Astrocyte (in vitro differentiated cells and primary cell): ENCODE results near the gene KCNN3. TPM values are rescaled to one million over a fixed set of nuclear protein-coding genes. Genes with fewer than 3 reads are reported as not detected.

Experiments used
- DNase-seq: peaks from one replicate; pipeline ENCODE4 v3.0.0-alpha.2; 2010; ENCODE audit warnings: low read depth
- FAIRE-seq: peaks from 2 replicates; lab custom pipeline; 2011; peaks lifted over from hg19 to GRCh38; lab: Jason Lieb, UNC
- H2AFZ ChIP-seq: 2 replicates; pipeline ENCODE4 v1.6.0; 2012; ENCODE audit warnings: low read depth, low read length, inconsistent platforms
- H3K27ac ChIP-seq: 2 replicates; pipeline ENCODE4 v1.5.1; 2011; ENCODE audit warnings: low read depth, low read length, inconsistent platforms
- H3K27me3 ChIP-seq: 2 replicates; pipeline ENCODE4 v1.6.0; 2011; ENCODE audit warnings: low read length, inconsistent platforms; ENCODE audit not compliant: insufficient read depth
- H3K36me3 ChIP-seq: 2 replicates; pipeline ENCODE4 v1.5.1; 2011; ENCODE audit warnings: low read length, inconsistent platforms; ENCODE audit not compliant: insufficient read depth
- H3K4me1 ChIP-seq: 2 replicates; pipeline ENCODE4 v1.5.1; 2011; ENCODE audit warnings: low read length, inconsistent platforms; ENCODE audit not compliant: insufficient read depth
- H3K4me2 ChIP-seq: 2 replicates; pipeline ENCODE4 v1.6.0; 2012; ENCODE audit warnings: low read length, inconsistent platforms
- H3K4me3 ChIP-seq: 2 replicates; pipeline ENCODE4 v1.5.1; 2011; ENCODE audit warnings: low read depth, mild to moderate bottlenecking, low read length, inconsistent platforms; ENCODE audit not compliant: insufficient read depth
- H3K79me2 ChIP-seq: 2 replicates; pipeline ENCODE4 v1.6.0; 2012; ENCODE audit warnings: mild to moderate bottlenecking, low read length, inconsistent platforms; ENCODE audit not compliant: insufficient read depth
- H3K9ac ChIP-seq: 2 replicates; pipeline ENCODE4 v1.6.0; 2012; ENCODE audit warnings: mild to moderate bottlenecking, low read length, inconsistent platforms
- H3K9me3 ChIP-seq: 2 replicates; pipeline ENCODE4 v1.5.1; 2012; ENCODE audit warnings: low read depth, mild to moderate bottlenecking, low read length, inconsistent platforms; ENCODE audit not compliant: insufficient read depth
- H4K20me1 ChIP-seq: 2 replicates; pipeline ENCODE4 v1.6.0; 2012; ENCODE audit warnings: low read length, inconsistent platforms; ENCODE audit not compliant: insufficient read depth
- H3K27ac Mint-ChIP-seq: one replicate; pipeline ENCODE4 v1.8.0; 2021; ENCODE audit warnings: mild to moderate bottlenecking, mixed read lengths; ENCODE audit not compliant: unreplicated experiment
- H3K27me3 Mint-ChIP-seq: one replicate; pipeline ENCODE4 v1.8.0; 2021; ENCODE audit warnings: low read depth, mixed read lengths; ENCODE audit not compliant: unreplicated experiment
- H3K36me3 Mint-ChIP-seq: one replicate; pipeline ENCODE4 v1.8.0; 2021; ENCODE audit warnings: low read depth, mixed read lengths; ENCODE audit not compliant: unreplicated experiment
- H3K4me1 Mint-ChIP-seq: one replicate; pipeline ENCODE4 v1.8.0; 2021; ENCODE audit warnings: low read depth, mixed read lengths; ENCODE audit not compliant: unreplicated experiment
- H3K4me3 Mint-ChIP-seq: one replicate; pipeline ENCODE4 v1.8.0; 2021; ENCODE audit warnings: mild to moderate bottlenecking, moderate library complexity, mixed read lengths; ENCODE audit not compliant: unreplicated experiment
- H3K9me3 Mint-ChIP-seq: one replicate; pipeline ENCODE4 v1.8.0; 2021; ENCODE audit warnings: mild to moderate bottlenecking, mixed read lengths; ENCODE audit not compliant: unreplicated experiment
- EZH2 ChIP-seq: IDR thresholded peaks from 2 replicates; pipeline ENCODE4 v1.6.1; 2012; ENCODE audit warnings: mild to moderate bottlenecking, low read length, inconsistent platforms; ENCODE audit not compliant: insufficient read depth
- total RNA-seq: library from RNA; stranded (reverse); gene quantifications from 2 replicates; pipeline ENCODE4 v1.2.1, GENCODE V29; 2021
- TF ChIP-seq, protein P1 (sequence below): IDR thresholded peaks from 2 replicates; pipeline ENCODE4 v1.5.1; 2011; ENCODE audit warnings: low read depth, mild to moderate bottlenecking, inconsistent platforms, low read length, moderate library complexity; ENCODE audit not compliant: insufficient read depth

Gene KCNN3
- total RNA-seq, 1 donor from 2014 or later: 0.66 TPM

GRCh38 chr1:154835531-154836324, 34.4 kb downstream of the KCNN3 start:
- H3K27me3 Mint-ChIP-seq: peaks cover 56% of the 10 kb centered on the region
- H3K4me3 Mint-ChIP-seq: no peak overlapping the region

DNA sequence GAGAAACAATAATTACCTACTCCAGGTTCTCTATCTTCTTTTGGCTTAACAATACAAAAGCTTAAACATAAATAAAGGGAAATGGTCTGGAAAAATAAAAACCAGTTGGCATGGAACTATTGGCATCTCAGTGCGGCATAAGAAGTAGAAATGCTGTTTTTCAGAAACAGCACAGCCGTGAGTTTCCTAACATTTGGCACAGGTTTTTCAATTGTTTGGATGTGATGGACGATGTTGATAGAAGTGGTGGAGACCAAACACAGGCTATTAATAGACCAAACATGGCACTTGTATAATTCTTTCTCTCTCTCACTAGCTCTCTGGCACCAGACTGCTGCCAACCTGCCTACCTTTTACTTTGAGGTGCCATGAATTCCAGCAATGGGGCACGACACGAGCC, 36.2 kb downstream of the KCNN3 start:
- H3K9me3 ChIP-seq: no peaks in the 10 kb centered on the region
- H3K27ac ChIP-seq: no peak overlapping the region
- H3K27me3 ChIP-seq: no peaks in the 10 kb centered on the region
- H3K4me3 ChIP-seq: no peak overlapping the region
- no peak for FAIRE-seq
- H3K4me2 ChIP-seq: no peak overlapping the region
- TF ChIP-seq, protein P1, sequence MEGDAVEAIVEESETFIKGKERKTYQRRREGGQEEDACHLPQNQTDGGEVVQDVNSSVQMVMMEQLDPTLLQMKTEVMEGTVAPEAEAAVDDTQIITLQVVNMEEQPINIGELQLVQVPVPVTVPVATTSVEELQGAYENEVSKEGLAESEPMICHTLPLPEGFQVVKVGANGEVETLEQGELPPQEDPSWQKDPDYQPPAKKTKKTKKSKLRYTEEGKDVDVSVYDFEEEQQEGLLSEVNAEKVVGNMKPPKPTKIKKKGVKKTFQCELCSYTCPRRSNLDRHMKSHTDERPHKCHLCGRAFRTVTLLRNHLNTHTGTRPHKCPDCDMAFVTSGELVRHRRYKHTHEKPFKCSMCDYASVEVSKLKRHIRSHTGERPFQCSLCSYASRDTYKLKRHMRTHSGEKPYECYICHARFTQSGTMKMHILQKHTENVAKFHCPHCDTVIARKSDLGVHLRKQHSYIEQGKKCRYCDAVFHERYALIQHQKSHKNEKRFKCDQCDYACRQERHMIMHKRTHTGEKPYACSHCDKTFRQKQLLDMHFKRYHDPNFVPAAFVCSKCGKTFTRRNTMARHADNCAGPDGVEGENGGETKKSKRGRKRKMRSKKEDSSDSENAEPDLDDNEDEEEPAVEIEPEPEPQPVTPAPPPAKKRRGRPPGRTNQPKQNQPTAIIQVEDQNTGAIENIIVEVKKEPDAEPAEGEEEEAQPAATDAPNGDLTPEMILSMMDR: no peak
- TF ChIP-seq EZH2: no peak
- no peak overlapping the region for H3K9ac ChIP-seq
- no peaks in the 10 kb centered on the region for H3K9me3 Mint-ChIP-seq
- no peaks in the 10 kb centered on the region for H3K79me2 ChIP-seq
- no peak overlapping the region for H2AFZ ChIP-seq
- no peak overlapping the region for H3K4me3 Mint-ChIP-seq
- no peak overlapping the region for H3K27ac Mint-ChIP-seq
- H3K4me1 Mint-ChIP-seq: no peaks in the 10 kb centered on the region
- H3K4me1 ChIP-seq: no peaks in the 10 kb centered on the region
- H3K36me3 Mint-ChIP-seq: no peaks in the 10 kb centered on the region
- no peak for DNase-seq
- no peaks in the 10 kb centered on the region for H3K36me3 ChIP-seq
- no peaks in the 10 kb centered on the region for H4K20me1 ChIP-seq
- peaks cover 68% of the 10 kb centered on the region for H3K27me3 Mint-ChIP-seq

More at GRCh38 chr1:154835531-154836324, 34.4 kb downstream of the KCNN3 start:
- no peaks in the 10 kb centered on the region for H4K20me1 ChIP-seq
- no peak overlapping the region for H3K9ac ChIP-seq
- FAIRE-seq (no peak), DNase-seq (no peak)
- H3K4me3 ChIP-seq: no peak overlapping the region
- H3K9me3 Mint-ChIP-seq: no peaks in the 10 kb centered on the region
- no peak overlapping the region for H3K27ac ChIP-seq
- H3K79me2 ChIP-seq: no peaks in the 10 kb centered on the region
- H3K36me3 Mint-ChIP-seq: no peaks in the 10 kb centered on the region
- peaks cover 12% of the 10 kb centered on the region for H3K4me1 Mint-ChIP-seq
- TF ChIP-seq EZH2: no peak
- TF ChIP-seq, protein P1: no peak
- no peak overlapping the region for H2AFZ ChIP-seq
- no peaks in the 10 kb centered on the region for H3K9me3 ChIP-seq
- no peak overlapping the region for H3K4me2 ChIP-seq
- no peaks in the 10 kb centered on the region for H3K36me3 ChIP-seq
- no peaks in the 10 kb centered on the region for H3K27me3 ChIP-seq
- H3K27ac Mint-ChIP-seq: no peak overlapping the region
- peaks cover 4% of the 10 kb centered on the region for H3K4me1 ChIP-seq

- FAIRE-seq (no peak), DNase-seq (no peak)
- H3K36me3 ChIP-seq: no peaks in the 10 kb centered on the region
- Mint-ChIP-seq H3K4me1 (peaks cover 1% of the 10 kb centered on the region), H3K4me3 (no peak overlapping the region), H3K9me3 (no peaks in the 10 kb centered on the region), H3K27ac (no peak overlapping the region), H3K27me3 (peaks cover 70% of the 10 kb centered on the region), H3K36me3 (no peaks in the 10 kb centered on the region)
- no peak overlapping the region for H3K9ac ChIP-seq
- H3K27me3 ChIP-seq: no peaks in the 10 kb centered on the region
- no peaks in the 10 kb centered on the region for H3K9me3 ChIP-seq
- TF ChIP-seq, protein P1: no peak
- no peak for TF ChIP-seq EZH2
- H3K79me2 ChIP-seq: no peaks in the 10 kb centered on the region
- H3K4me2 ChIP-seq: no peak overlapping the region
- H3K4me3 ChIP-seq: no peak overlapping the region
- no peak overlapping the region for H2AFZ ChIP-seq
- H4K20me1 ChIP-seq: no peaks in the 10 kb centered on the region
- no peak overlapping the region for H3K27ac ChIP-seq
- no peaks in the 10 kb centered on the region for H3K4me1 ChIP-seq
These were observed 36.9 kb downstream of the KCNN3 start for GRCh38 chr1:154833209-154833608.
